GM18951 (cell line): ENCODE measurements around the gene RPS6KB2.

Source experiments
- POLR2A ChIP-seq: IDR thresholded peaks from 4 replicates; pipeline ENCODE4 v1.6.1; 2011; ENCODE audit warnings: mild to moderate bottlenecking; ENCODE audit not compliant: insufficient read length, insufficient read depth; ENCODE audit errors: extremely low read depth
- in situ Hi-C: fragments of 300-500 bp; cut with MboI; formaldehyde crosslinking; loops from one replicate; pipeline ENCODE4 v1.12.0; 2022; ENCODE audit warnings: low sequenced_read_pairs, mixed read lengths, inconsistent platforms; ENCODE audit not compliant: unreplicated experiment

The RPS6KB2 gene

GRCh38 chr11:67432655-67433349 is 4.5 kb downstream of the RPS6KB2 start:
- in situ Hi-C loops = no loop called here
- TF ChIP-seq POLR2A = no peak

- TF ChIP-seq POLR2A = no peak
- in situ Hi-C loops = no loop called here
Measured at GRCh38 chr11:67433536-67434394, 5.5 kb downstream of the RPS6KB2 start.

GRCh38 chr11:67434395-67434881 is 6.1 kb downstream of the RPS6KB2 start:
- in situ Hi-C loops = no loop called here
- peak; percentile 61 for TF ChIP-seq POLR2A

GRCh38 chr11:67435031-67435726 is 6.9 kb downstream of the RPS6KB2 start:
- TF ChIP-seq POLR2A = peak; percentile 8
- in situ Hi-C loops = no loop called here

GRCh38 chr11:67435727-67436458 is 7.6 kb downstream of the RPS6KB2 start:
- in situ Hi-C loops = no loop called here
- peak; percentile 63 for TF ChIP-seq POLR2A

GRCh38 chr11:67436459-67437081 is 8.3 kb downstream of the RPS6KB2 start:
- in situ Hi-C loops = no loop called here
- peak; percentile 60 for TF ChIP-seq POLR2A

GRCh38 chr11:67437082-67437808 is 9.0 kb downstream of the RPS6KB2 start, which contains the start of gene PTPRCAP:
PTPRCAP (minus strand) TSS chr11:67437682; CDS start chr11:67437619, 63 bp downstream.
- TF ChIP-seq POLR2A = peak; percentile 95
- in situ Hi-C loops = no loop called here

GRCh38 chr11:67437809-67438157 is 9.5 kb downstream of the RPS6KB2 start:
- in situ Hi-C loops = no loop called here
- TF ChIP-seq POLR2A = no peak

GRCh38 chr11:67438158-67438902 is 10.0 kb downstream of the RPS6KB2 start:
- TF ChIP-seq POLR2A = peak; percentile 38
- in situ Hi-C loops = no loop called here

- peak; percentile 17 for TF ChIP-seq POLR2A
- in situ Hi-C loops = no loop called here
Measured at GRCh38 chr11:67439321-67440228, 11.3 kb downstream of the RPS6KB2 start.
